ENCODE results near the gene CLNK. TPM values are rescaled to one million over a fixed set of nuclear protein-coding genes. Genes with fewer than 3 reads are reported as not detected.

The CLNK gene
- total and polyA plus RNA-seq, 7 donors: 0.44 TPM; not detected in 6

DNA sequence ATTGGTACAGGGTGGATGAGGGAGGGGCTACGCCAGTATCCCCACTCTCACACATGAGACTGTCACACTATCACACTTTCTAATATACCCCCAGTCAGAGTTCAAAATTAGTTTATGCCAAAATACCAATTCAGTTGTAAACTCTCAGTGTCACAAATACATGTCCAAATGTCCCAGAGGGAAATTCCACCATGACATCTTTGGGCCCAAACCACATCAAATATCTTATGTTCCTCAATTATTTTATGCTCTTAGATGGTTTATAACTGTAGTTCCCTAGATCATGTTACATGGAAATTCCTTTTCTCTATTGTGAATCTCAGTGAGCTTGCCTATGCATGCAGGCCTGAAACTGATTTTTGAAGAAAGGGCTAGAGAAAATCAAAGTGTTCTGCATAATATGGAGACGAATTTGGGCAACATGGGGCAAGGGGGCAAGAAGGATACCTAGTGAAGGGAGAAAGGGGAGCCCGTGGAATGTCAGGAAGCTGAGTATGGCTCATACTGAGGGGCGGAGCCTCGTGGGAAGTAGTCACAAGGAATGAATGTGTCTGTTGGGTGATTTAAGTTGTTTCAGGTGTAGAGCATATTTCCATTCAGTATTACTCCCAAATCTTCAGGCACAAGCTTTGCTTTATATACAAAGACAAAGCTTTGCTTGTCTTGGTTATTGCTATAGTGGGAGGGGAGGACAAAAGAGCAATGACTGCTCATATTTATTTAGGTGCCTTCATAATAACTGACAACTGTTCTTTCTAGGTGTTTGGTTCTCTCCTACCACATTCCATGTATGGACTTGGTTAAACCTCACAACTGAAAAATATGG is 40.8 kb downstream of the CLNK start:
- intact Hi-C loops (cut with DNase I): no loop called here
- no peaks in the 10 kb centered on the region for H3K27me3 ChIP-seq
- no peak overlapping the region for H3K4me3 ChIP-seq
- H3K36me3 ChIP-seq: no peaks in the 10 kb centered on the region
- no peak overlapping the region for H3K27ac ChIP-seq
- WGBS, 2 donors: 34 to 78% methylated on average over 5 of the region's 5 CpGs
- H3K9me3 ChIP-seq: peaks cover 0 to 4% (median 0%) of the 10 kb centered on the region in 4 donors
- TF ChIP-seq, protein P1, sequence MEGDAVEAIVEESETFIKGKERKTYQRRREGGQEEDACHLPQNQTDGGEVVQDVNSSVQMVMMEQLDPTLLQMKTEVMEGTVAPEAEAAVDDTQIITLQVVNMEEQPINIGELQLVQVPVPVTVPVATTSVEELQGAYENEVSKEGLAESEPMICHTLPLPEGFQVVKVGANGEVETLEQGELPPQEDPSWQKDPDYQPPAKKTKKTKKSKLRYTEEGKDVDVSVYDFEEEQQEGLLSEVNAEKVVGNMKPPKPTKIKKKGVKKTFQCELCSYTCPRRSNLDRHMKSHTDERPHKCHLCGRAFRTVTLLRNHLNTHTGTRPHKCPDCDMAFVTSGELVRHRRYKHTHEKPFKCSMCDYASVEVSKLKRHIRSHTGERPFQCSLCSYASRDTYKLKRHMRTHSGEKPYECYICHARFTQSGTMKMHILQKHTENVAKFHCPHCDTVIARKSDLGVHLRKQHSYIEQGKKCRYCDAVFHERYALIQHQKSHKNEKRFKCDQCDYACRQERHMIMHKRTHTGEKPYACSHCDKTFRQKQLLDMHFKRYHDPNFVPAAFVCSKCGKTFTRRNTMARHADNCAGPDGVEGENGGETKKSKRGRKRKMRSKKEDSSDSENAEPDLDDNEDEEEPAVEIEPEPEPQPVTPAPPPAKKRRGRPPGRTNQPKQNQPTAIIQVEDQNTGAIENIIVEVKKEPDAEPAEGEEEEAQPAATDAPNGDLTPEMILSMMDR (IDR thresholded peaks at IDR 0.05): no peak
- TF ChIP-seq EP300 (IDR thresholded peaks at IDR 0.05): no peak
- TF ChIP-seq POLR2AphosphoS5 (IDR thresholded peaks at IDR 0.05): no peak
- no peak for TF ChIP-seq POLR2A (IDR thresholded peaks at IDR 0.05)
- DNase-seq: no peak
- no peaks in the 10 kb centered on the region for H3K4me1 ChIP-seq

DNA sequence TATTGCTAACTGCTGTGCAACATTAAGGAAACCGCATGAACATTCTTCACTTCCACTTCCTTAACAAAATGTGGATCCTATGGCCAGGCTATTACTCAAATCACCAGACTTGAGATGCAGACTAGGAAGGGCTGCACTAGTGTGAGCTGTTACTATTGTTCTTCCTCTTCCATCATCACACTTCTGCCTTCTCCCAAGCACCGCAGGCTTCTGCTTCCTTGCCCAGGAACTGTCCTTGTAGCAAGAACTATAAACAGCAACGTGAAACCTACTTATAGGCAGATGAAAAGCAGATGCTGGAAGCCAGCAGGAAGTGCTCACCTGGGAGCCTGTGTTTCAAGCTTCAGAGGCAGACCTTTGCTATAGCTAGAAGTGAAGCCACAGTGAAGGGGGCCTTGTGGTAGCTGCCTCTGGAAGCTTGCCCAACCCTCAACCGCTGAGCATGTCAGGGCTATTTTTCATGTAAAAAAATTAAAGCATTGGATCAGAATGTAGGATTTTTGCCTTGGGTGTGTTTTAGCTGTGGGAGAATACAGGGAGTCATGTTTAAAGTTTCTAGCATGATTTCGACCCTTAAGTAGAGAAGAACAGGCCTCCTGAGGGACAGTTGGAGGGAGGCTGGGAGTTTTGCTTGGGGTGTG is 43.9 kb downstream of the CLNK start:
- no peaks in the 10 kb centered on the region for H3K27me3 ChIP-seq
- no peak overlapping the region for H3K4me3 ChIP-seq
- H3K36me3 ChIP-seq: no peaks in the 10 kb centered on the region
- DNase-seq: no peak
- WGBS, 2 donors: 49 to 69% methylated on average over 5 of the region's 5 CpGs
- H3K9me3 ChIP-seq: no peaks in the 10 kb centered on the region
- intact Hi-C loops (cut with DNase I): no loop called here
- H3K4me1 ChIP-seq: no peaks in the 10 kb centered on the region
- TF ChIP-seq EP300 (IDR thresholded peaks at IDR 0.05): no peak
- no peak for TF ChIP-seq POLR2A (IDR thresholded peaks at IDR 0.05)
- TF ChIP-seq, protein P1 (IDR thresholded peaks at IDR 0.05): no peak
- TF ChIP-seq POLR2AphosphoS5 (IDR thresholded peaks at IDR 0.05): no peak
- no peak overlapping the region for H3K27ac ChIP-seq

DNA sequence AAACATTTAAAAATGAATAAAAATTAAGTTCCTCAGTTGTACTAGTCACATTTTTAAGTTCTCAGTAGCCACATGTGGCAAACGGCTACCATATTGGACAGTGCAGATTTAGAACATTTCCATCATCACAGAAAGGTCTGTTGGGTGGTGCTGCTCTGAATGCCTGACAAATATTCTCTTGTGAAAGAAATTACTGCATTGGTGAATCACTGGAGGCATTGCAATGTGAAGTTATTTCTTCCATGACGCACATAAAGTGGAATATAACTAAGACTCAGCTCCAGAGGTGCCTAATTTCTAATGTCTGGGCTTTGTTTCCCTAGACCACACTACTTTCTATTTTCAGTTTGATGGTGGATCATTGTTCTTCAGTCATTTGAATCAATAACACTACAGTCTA is 44.9 kb downstream of the CLNK start:
- intact Hi-C loops (cut with DNase I): no loop called here
- no peaks in the 10 kb centered on the region for H3K9me3 ChIP-seq
- no peak for DNase-seq
- TF ChIP-seq POLR2A (IDR thresholded peaks at IDR 0.05) (no peak), EP300 (IDR thresholded peaks at IDR 0.05) (no peak), POLR2AphosphoS5 (IDR thresholded peaks at IDR 0.05) (no peak)
- TF ChIP-seq, protein P1 (IDR thresholded peaks at IDR 0.05): no peak
- WGBS, 2 donors: 92 to 93% methylated on average over 2 of the region's 2 CpGs
- no peak overlapping the region for H3K27ac ChIP-seq
- H3K4me1 ChIP-seq: no peaks in the 10 kb centered on the region
- H3K27me3 ChIP-seq: no peaks in the 10 kb centered on the region
- H3K36me3 ChIP-seq: no peaks in the 10 kb centered on the region
- no peak overlapping the region for H3K4me3 ChIP-seq

DNA sequence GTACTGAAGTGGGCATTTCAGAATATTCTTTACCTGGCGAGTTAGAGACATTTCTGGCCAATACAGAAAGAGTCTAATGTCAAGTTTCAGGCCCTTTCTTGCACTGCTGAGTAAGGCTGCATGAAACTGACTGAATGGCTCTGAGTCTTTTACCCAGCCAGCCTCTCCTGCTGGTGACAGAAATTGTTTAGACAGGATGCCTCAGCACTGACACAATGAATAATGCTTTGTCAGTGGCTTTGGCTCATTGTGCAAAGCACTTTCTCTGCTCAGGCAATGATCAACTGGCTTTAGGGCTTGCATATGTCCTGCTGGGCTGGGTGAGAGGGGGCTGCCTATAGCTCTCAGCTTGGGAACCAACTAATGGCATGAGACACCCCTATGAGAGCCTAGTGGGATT is 45.5 kb downstream of the CLNK start:
- intact Hi-C loops (cut with DNase I): no loop called here
- H3K36me3 ChIP-seq: no peaks in the 10 kb centered on the region
- WGBS, 2 donors: 86 to 88% methylated on average over 1 of the region's 1 CpG
- TF ChIP-seq EP300 (IDR thresholded peaks at IDR 0.05) (no peak), POLR2A (IDR thresholded peaks at IDR 0.05) (no peak), POLR2AphosphoS5 (IDR thresholded peaks at IDR 0.05) (no peak)
- TF ChIP-seq, protein P1 (IDR thresholded peaks at IDR 0.05): no peak
- H3K4me1 ChIP-seq: no peaks in the 10 kb centered on the region
- no peaks in the 10 kb centered on the region for H3K9me3 ChIP-seq
- H3K27me3 ChIP-seq: no peaks in the 10 kb centered on the region
- no peak overlapping the region for H3K4me3 ChIP-seq
- DNase-seq: no peak
- H3K27ac ChIP-seq: no peak overlapping the region
